ENCODE measurements around the gene C5orf15.

DNA sequence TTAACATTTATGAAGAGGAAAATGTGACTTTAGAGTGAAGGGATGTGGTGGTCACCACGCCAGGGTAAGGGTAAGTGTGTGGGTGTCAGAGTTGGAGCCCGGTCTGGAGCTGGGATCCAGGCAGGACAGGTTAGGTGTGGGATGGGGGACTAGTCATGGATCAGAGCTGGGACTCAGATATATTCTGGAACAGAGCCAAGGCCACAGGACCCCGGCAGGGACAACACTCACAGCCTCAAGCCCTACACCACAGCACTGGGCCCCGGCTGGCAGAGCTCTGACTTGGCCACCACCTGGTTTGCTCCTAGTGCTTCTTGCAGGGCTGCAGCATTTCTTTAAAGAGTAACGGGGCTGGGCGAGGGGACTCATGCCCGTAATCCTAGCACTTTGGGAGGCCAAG lies 47.4 kb downstream of the C5orf15 start:
- TF ChIP-seq CTCF (IDR thresholded peaks at IDR 0.05) (no peak), POLR2A (IDR thresholded peaks at IDR 0.05) (no peak), EP300 (IDR thresholded peaks at IDR 0.05; ENCODE audit: low read depth) (no peak), POLR2AphosphoS5 (IDR thresholded peaks at IDR 0.05) (no peak)

All from transverse colon (tissue), 4 donors.